Trophoblast cell (in vitro differentiated cells and primary cell): ENCODE measurements around the gene RFX3.

Source experiments
- DNase-seq, 2 donors: peaks; one replicate each; pipeline ENCODE4 v3.0.0-alpha.2; 2016
- H2AFZ ChIP-seq: 2 replicates; pipeline ENCODE4 v1.6.1; 2013; ENCODE audit warnings: low read length, moderate library complexity, mild to moderate bottlenecking; ENCODE audit not compliant: insufficient read depth, poor library complexity
- H2AK5ac ChIP-seq: 2 replicates; pipeline ENCODE4 v1.6.1; 2013; ENCODE audit warnings: mild to moderate bottlenecking, low read length
- H2BK120ac ChIP-seq: 2 replicates; pipeline ENCODE4 v1.6.1; 2013; ENCODE audit warnings: low read length, mild to moderate bottlenecking, moderate library complexity; ENCODE audit not compliant: insufficient read depth, poor library complexity
- H2BK12ac ChIP-seq: 2 replicates; pipeline ENCODE4 v1.6.1; 2013; ENCODE audit warnings: mild to moderate bottlenecking, low read length, moderate library complexity
- H2BK5ac ChIP-seq: 2 replicates; pipeline ENCODE4 v1.6.1; 2013; ENCODE audit warnings: low read length, low read depth, moderate library complexity, mild to moderate bottlenecking; ENCODE audit not compliant: poor library complexity
- H3K14ac ChIP-seq: 2 replicates; pipeline ENCODE4 v1.6.1; 2013; ENCODE audit warnings: mild to moderate bottlenecking, low read length
- H3K18ac ChIP-seq: 2 replicates; pipeline ENCODE4 v1.6.1; 2013; ENCODE audit warnings: mild to moderate bottlenecking, low read length
- H3K23ac ChIP-seq: 2 replicates; pipeline ENCODE4 v1.6.1; 2013; ENCODE audit warnings: low read length
- H3K27ac ChIP-seq: 2 replicates; pipeline ENCODE4 v1.5.1; 2013; ENCODE audit warnings: low read depth, mild to moderate bottlenecking, inconsistent platforms, low read length, moderate library complexity
- H3K27me3 ChIP-seq: 2 replicates; pipeline ENCODE4 v1.6.1; 2013; ENCODE audit warnings: inconsistent platforms, mild to moderate bottlenecking, low read length, moderate library complexity; ENCODE audit not compliant: insufficient read depth
- H3K36me3 ChIP-seq, 2 experiments: 1 replicate in 1 of 2; 2 replicates in 1 of 2; pipeline ENCODE4 v1.6.1; 2013; ENCODE audit warnings: low read length in 2 of 2, mild to moderate bottlenecking in 2 of 2, moderate library complexity in 1 of 2; ENCODE audit not compliant: insufficient read depth in 2 of 2, control insufficient read depth in 1 of 2
- H3K4ac ChIP-seq: 2 replicates; pipeline ENCODE4 v1.6.1; 2013; ENCODE audit warnings: low read depth, mild to moderate bottlenecking, low read length, moderate library complexity
- H3K4me1 ChIP-seq, 2 experiments: 1 replicate in 1 of 2; 2 replicates in 1 of 2; pipeline ENCODE4 v1.6.1; 2013; ENCODE audit warnings: low read length in 2 of 2, mild to moderate bottlenecking in 2 of 2, moderate library complexity in 1 of 2; ENCODE audit not compliant: insufficient read depth in 2 of 2, control insufficient read depth in 1 of 2
- H3K4me2 ChIP-seq: 2 replicates; pipeline ENCODE4 v1.6.1; 2013; ENCODE audit warnings: inconsistent platforms, mild to moderate bottlenecking, low read length, moderate library complexity
- H3K4me3 ChIP-seq: 2 replicates; pipeline ENCODE4 v1.5.1; 2013; ENCODE audit warnings: mild to moderate bottlenecking, low read depth, low read length, inconsistent platforms
- H3K79me1 ChIP-seq: one replicate; pipeline ENCODE4 v1.6.1; 2013; ENCODE audit warnings: low read length
- H3K79me2 ChIP-seq: 2 replicates; pipeline ENCODE4 v1.6.1; 2013; ENCODE audit warnings: low read length, mild to moderate bottlenecking; ENCODE audit not compliant: control insufficient read depth, insufficient read depth, poor library complexity
- H3K9ac ChIP-seq: 2 replicates; pipeline ENCODE4 v1.6.1; 2013; ENCODE audit warnings: mild to moderate bottlenecking, low read length
- H3K9me3 ChIP-seq: 2 replicates; pipeline ENCODE4 v1.6.1; 2013; ENCODE audit warnings: low read depth, mild to moderate bottlenecking, control low read depth, inconsistent platforms, low read length; ENCODE audit not compliant: insufficient read depth
- H4K12ac ChIP-seq: 2 replicates; pipeline ENCODE4 v1.6.1; 2013; ENCODE audit warnings: low read depth, mild to moderate bottlenecking, low read length, moderate library complexity
- H4K8ac ChIP-seq: 2 replicates; pipeline ENCODE4 v1.6.1; 2013; ENCODE audit warnings: low read depth, mild to moderate bottlenecking, low read length, moderate library complexity
- H4K91ac ChIP-seq: one replicate; pipeline ENCODE4 v1.6.1; 2013; ENCODE audit warnings: low read depth, mild to moderate bottlenecking, low read length, moderate library complexity
- WGBS: extraction: QIAGEN DNeasy Blood & Tissue Kit; methylation state at CpG from one replicate; pipeline ENCODE4 v1.1.7; 2013; ENCODE audit warnings: missing lambda C conversion rate; ENCODE audit not compliant: insufficient read length, insufficient coverage; ENCODE audit errors: extremely low coverage; 5-methylcytosine and 5-hydroxymethylcytosine counted together

RFX3 gene

GRCh38 chr9:3370715-3371114 lies 155.1 kb downstream of the RFX3 start:
- no peak overlapping the region for H2BK120ac ChIP-seq

GRCh38 chr9:3367185-3367584 lies 158.6 kb downstream of the RFX3 start:
- Histone ChIP-seq H2AFZ (no peak overlapping the region), H3K27me3 (no peaks in the 10 kb centered on the region), H3K79me2 (no peaks in the 10 kb centered on the region), H2BK12ac (no peak overlapping the region), H3K4me2 (no peak overlapping the region), H3K79me1 (no peaks in the 10 kb centered on the region), H2BK120ac (no peak overlapping the region), H3K4ac (no peak overlapping the region), H3K36me3 (no peaks in the 10 kb centered on the region), H3K9me3 (no peaks in the 10 kb centered on the region), H3K4me1 (no peaks in the 10 kb centered on the region), H3K9ac (no peak overlapping the region), H3K23ac (no peak overlapping the region), H3K18ac (no peak overlapping the region), H4K8ac (no peak overlapping the region), H4K12ac (no peak overlapping the region), H3K14ac (no peak overlapping the region), H2AK5ac (no peak overlapping the region), H3K27ac (no peak overlapping the region), H2BK5ac (no peak overlapping the region), H3K4me3 (no peak overlapping the region), H4K91ac (no peak overlapping the region)
- no CpG with 5 or more reads among the region's 2 CpGs for WGBS
- DNase-seq, result no peak

More at GRCh38 chr9:3370715-3371114, 155.1 kb downstream of the RFX3 start:
- Histone ChIP-seq H3K4me1 (no peaks in the 10 kb centered on the region), H3K27me3 (no peaks in the 10 kb centered on the region), H3K4ac (no peak overlapping the region), H2BK12ac (no peak overlapping the region), H3K36me3 (no peaks in the 10 kb centered on the region), H3K14ac (no peak overlapping the region), H3K9me3 (no peaks in the 10 kb centered on the region), H3K18ac (no peak overlapping the region), H3K27ac (no peak overlapping the region), H3K4me3 (no peak overlapping the region), H4K91ac (no peak overlapping the region), H3K9ac (no peak overlapping the region), H3K23ac (no peak overlapping the region), H2BK5ac (no peak overlapping the region), H3K79me1 (no peaks in the 10 kb centered on the region), H4K8ac (no peak overlapping the region), H3K4me2 (no peak overlapping the region), H4K12ac (no peak overlapping the region), H2AK5ac (no peak overlapping the region), H2AFZ (no peak overlapping the region), H3K79me2 (no peaks in the 10 kb centered on the region)
- no peak for DNase-seq

GRCh38 chr9:3361689-3362392 lies 164.0 kb downstream of the RFX3 start:
- H3K4me3 ChIP-seq, result no peak overlapping the region

GRCh38 chr9:3361116-3361515 lies 164.7 kb downstream of the RFX3 start:
- H3K4me2 ChIP-seq, result no peak overlapping the region
- no CpG with 5 or more reads among the region's 4 CpGs for WGBS
- no peak overlapping the region for H3K4me3 ChIP-seq
- no peaks in the 10 kb centered on the region for H3K79me1 ChIP-seq
- no peak overlapping the region for H2AFZ ChIP-seq
- no peak overlapping the region for H3K14ac ChIP-seq
- no peak overlapping the region for H4K12ac ChIP-seq
- no peak overlapping the region for H3K9ac ChIP-seq
- no peak overlapping the region for H4K8ac ChIP-seq
- no peak overlapping the region for H2BK120ac ChIP-seq
- H3K9me3 ChIP-seq, result no peaks in the 10 kb centered on the region
- H3K23ac ChIP-seq, result no peak overlapping the region
- H4K91ac ChIP-seq, result no peak overlapping the region
- H2AK5ac ChIP-seq, result no peak overlapping the region
- no peaks in the 10 kb centered on the region for H3K36me3 ChIP-seq
- no peak for DNase-seq
- no peak overlapping the region for H3K18ac ChIP-seq
- no peaks in the 10 kb centered on the region for H3K27me3 ChIP-seq
- no peak overlapping the region for H3K4ac ChIP-seq
- H3K27ac ChIP-seq, result no peak overlapping the region
- no peaks in the 10 kb centered on the region for H3K79me2 ChIP-seq
- no peak overlapping the region for H2BK12ac ChIP-seq
- no peaks in the 10 kb centered on the region for H3K4me1 ChIP-seq
- no peak overlapping the region for H2BK5ac ChIP-seq

More at GRCh38 chr9:3361689-3362392, 164.0 kb downstream of the RFX3 start:
- Histone ChIP-seq H2AK5ac (no peak overlapping the region), H2BK5ac (no peak overlapping the region), H4K12ac (no peak overlapping the region), H3K18ac (no peak overlapping the region), H4K8ac (no peak overlapping the region), H3K79me2 (no peaks in the 10 kb centered on the region), H3K9ac (no peak overlapping the region), H2BK120ac (no peak overlapping the region), H3K23ac (no peak overlapping the region), H3K9me3 (no peaks in the 10 kb centered on the region), H3K27ac (no peak overlapping the region), H3K79me1 (no peaks in the 10 kb centered on the region), H2AFZ (no peak overlapping the region), H2BK12ac (no peak overlapping the region), H3K4ac (no peak overlapping the region), H4K91ac (no peak overlapping the region), H3K27me3 (no peaks in the 10 kb centered on the region), H3K14ac (no peak overlapping the region), H3K4me1 (no peaks in the 10 kb centered on the region), H3K4me2 (no peak overlapping the region), H3K36me3 (no peaks in the 10 kb centered on the region)
- peak in 1 of 2 donors; percentile 19 for DNase-seq
- no CpG with 5 or more reads among the region's 2 CpGs for WGBS
